SW 1271 (cell line): ENCODE results near the gene PON1.

Experiments
- DNase-seq, 2 experiments: peaks; one replicate each; lab custom pipeline; 2025; lab: John Stamatoyannopoulos, UW

PON1 gene

DNA sequence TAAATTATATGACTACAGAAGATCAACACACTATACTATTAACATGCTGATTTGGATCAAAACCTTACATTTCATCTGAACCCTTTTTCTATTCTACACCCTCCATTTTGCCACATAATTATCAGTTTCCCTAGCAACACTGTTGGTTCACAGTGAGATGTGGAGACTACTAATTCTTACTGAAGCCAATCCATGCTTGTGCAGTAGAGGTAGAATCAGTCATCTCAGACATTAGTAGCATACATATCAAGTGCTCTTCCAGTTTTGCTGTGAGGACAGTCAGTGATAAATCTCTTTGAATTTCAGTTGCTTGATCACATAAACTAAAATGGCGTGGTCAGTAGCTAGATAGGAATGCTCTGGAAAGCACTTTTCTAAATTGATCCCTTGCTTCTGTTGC, 70.3 kb downstream of the PON1 start:
- DNase-seq, result no peak

DNA sequence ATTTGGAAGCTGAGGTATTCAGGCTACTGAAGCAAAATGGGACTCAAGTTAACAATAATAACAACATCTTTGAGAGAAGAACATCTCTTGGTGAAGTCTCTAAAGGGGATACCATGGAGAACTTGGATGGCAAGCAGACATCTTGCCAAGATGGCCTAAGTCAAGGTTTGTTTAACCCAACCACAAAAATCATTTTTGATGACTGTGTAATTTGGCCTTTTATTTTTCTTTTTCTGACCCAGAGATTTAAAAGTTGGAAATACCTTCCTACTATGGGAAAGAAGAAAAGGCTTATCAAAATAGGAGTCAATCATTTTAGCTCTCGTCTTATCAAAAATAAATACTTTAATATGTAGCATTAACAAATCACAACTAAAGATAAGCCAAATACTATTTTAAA, 72.4 kb downstream of the PON1 start:
- DNase-seq, result no peak

DNA sequence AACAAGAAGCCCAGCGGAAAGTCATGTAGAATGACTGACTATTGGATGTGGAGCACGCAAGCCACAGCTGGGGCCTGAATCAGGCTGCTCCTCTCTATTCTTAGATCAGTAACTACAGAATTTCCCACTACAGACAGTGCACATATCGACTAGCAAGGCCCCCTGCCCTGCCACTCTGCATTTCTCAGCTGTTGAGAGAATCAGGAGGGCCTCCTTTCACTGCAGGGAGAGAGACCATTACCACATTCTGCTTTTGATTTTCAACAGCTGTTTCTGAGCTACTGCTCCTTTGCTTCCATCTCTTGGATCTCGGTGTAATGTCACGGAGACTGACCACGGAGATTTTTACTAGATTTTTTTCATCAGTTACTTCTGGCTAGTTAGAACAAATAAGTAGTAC, 73.8 kb downstream of the PON1 start:
- no peak for DNase-seq
